HEK293 (cell line): ENCODE data around the gene SS18L1.

Experiments
- CTCF ChIA-PET: fragments of 350-600 bp; formaldehyde crosslinking; extraction: SDS; loops from one replicate; lab custom pipeline; 2021; ENCODE audit warnings: antibody characterized with exemption; lab: Yijun Ruan, JAX
- POLR2A ChIA-PET: fragments of 300-600 bp; formaldehyde crosslinking; extraction: SDS; loops from one replicate; lab custom pipeline; 2020; ENCODE audit warnings: antibody characterized with exemption, inconsistent platforms; lab: Yijun Ruan, JAX
- H3K27ac ChIP-seq: fragments of 200-500 bp; sonication (Bioruptor generic); 2 replicates; pipeline ENCODE4 v1.5.1; 2014; ENCODE audit warnings: low read depth, low read length, control low read depth, inconsistent platforms; ENCODE audit errors: extremely low read depth
- H3K36me3 ChIP-seq, 2 experiments: fragments of 200-500 bp in 1 of 2; sonication (Bioruptor generic) in 1 of 2; 1 replicate in 1 of 2; 2 replicates in 1 of 2; pipeline ENCODE4 v1.5.1; 2014 to 2017; ENCODE audit warnings: inconsistent platforms in 2 of 2, low read length in 2 of 2; ENCODE audit not compliant: control insufficient read depth in 2 of 2, insufficient read depth in 1 of 2
- H3K4me1 ChIP-seq: fragments of 200-500 bp; sonication (Bioruptor generic); 2 replicates; pipeline ENCODE4 v1.5.1; 2014; ENCODE audit warnings: mild to moderate bottlenecking, low read length, inconsistent platforms; ENCODE audit not compliant: control insufficient read depth, insufficient read depth
- H3K4me3 ChIP-seq: 2 replicates; pipeline ENCODE4 v1.5.1; 2011; ENCODE audit warnings: low read depth, mild to moderate bottlenecking, control low read depth, low read length, moderate library complexity
- H3K9me3 ChIP-seq: fragments of 200-500 bp; sonication (Bioruptor generic); 2 replicates; pipeline ENCODE4 v1.5.1; 2014; ENCODE audit warnings: low read depth, low read length, inconsistent platforms; ENCODE audit not compliant: control insufficient read depth, insufficient read depth
- GLIS1 ChIP-seq: fragments of 450-650 bp; formaldehyde crosslinking; IDR thresholded peaks from 2 replicates; pipeline ENCODE4 v1.5.1; 2016; ENCODE audit warnings: missing biosample characterization, missing genetic modification characterization
- KLF1 ChIP-seq: fragments of 450-650 bp; formaldehyde crosslinking; IDR thresholded peaks from 2 replicates; pipeline ENCODE4 v1.5.1; 2016; ENCODE audit warnings: missing biosample characterization, missing genetic modification characterization
- KLF8 ChIP-seq: fragments of 450-650 bp; formaldehyde crosslinking; IDR thresholded peaks from 2 replicates; pipeline ENCODE4 v1.5.1; 2016; ENCODE audit warnings: missing biosample characterization, missing genetic modification characterization
- KLF9 ChIP-seq: fragments of 450-650 bp; formaldehyde crosslinking; IDR thresholded peaks from 2 replicates; pipeline ENCODE4 v1.5.1; 2016; ENCODE audit warnings: missing biosample characterization, missing genetic modification characterization, low read depth
- MYNN ChIP-seq: fragments of 450-650 bp; formaldehyde crosslinking; IDR thresholded peaks from 2 replicates; pipeline ENCODE4 v1.5.1; 2016; ENCODE audit warnings: missing biosample characterization, missing genetic modification characterization, borderline replicate concordance
- SALL2 ChIP-seq: fragments of 450-650 bp; formaldehyde crosslinking; IDR thresholded peaks from 2 replicates; pipeline ENCODE4 v1.5.0; 2017; ENCODE audit warnings: missing biosample characterization, mild to moderate bottlenecking, missing genetic modification characterization, borderline replicate concordance
- SCRT2 ChIP-seq: fragments of 450-650 bp; formaldehyde crosslinking; IDR thresholded peaks from 2 replicates; pipeline ENCODE4 v1.5.1; 2016; ENCODE audit warnings: missing biosample characterization, missing genetic modification characterization
- SP2 ChIP-seq: fragments of 450-650 bp; formaldehyde crosslinking; IDR thresholded peaks from 2 replicates; pipeline ENCODE4 v1.5.1; 2016; ENCODE audit warnings: missing biosample characterization, missing genetic modification characterization
- SP3 ChIP-seq: fragments of 450-650 bp; formaldehyde crosslinking; IDR thresholded peaks from 2 replicates; pipeline ENCODE4 v1.5.1; 2016; ENCODE audit warnings: missing biosample characterization, missing genetic modification characterization
- WT1 ChIP-seq: fragments of 450-650 bp; formaldehyde crosslinking; IDR thresholded peaks from 2 replicates; pipeline ENCODE4 v1.5.1; 2016; ENCODE audit warnings: missing biosample characterization, missing genetic modification characterization
- ZBTB17 ChIP-seq: fragments of 450-650 bp; formaldehyde crosslinking; IDR thresholded peaks from 2 replicates; pipeline ENCODE4 v1.5.1; 2016; ENCODE audit warnings: missing biosample characterization, missing genetic modification characterization
- ZBTB20 ChIP-seq: fragments of 450-650 bp; formaldehyde crosslinking; IDR thresholded peaks from 2 replicates; pipeline ENCODE4 v1.5.1; 2016; ENCODE audit warnings: missing biosample characterization, missing genetic modification characterization
- ZNF114 ChIP-seq: fragments of 450-650 bp; formaldehyde crosslinking; IDR thresholded peaks from 2 replicates; pipeline ENCODE4 v1.5.0; 2017; ENCODE audit warnings: missing biosample characterization, missing genetic modification characterization
- ZNF169 ChIP-seq: fragments of 450-650 bp; formaldehyde crosslinking; IDR thresholded peaks from 2 replicates; pipeline ENCODE4 v1.5.1; 2016; ENCODE audit warnings: missing biosample characterization, missing genetic modification characterization
- ZNF175 ChIP-seq: fragments of 450-650 bp; formaldehyde crosslinking; IDR thresholded peaks from 2 replicates; pipeline ENCODE4 v1.5.1; 2016; ENCODE audit warnings: missing biosample characterization, missing genetic modification characterization
- ZNF239 ChIP-seq: fragments of 450-650 bp; formaldehyde crosslinking; IDR thresholded peaks from 2 replicates; pipeline ENCODE4 v1.5.1; 2016; ENCODE audit warnings: missing biosample characterization, missing genetic modification characterization
- ZNF24 ChIP-seq: fragments of 450-650 bp; formaldehyde crosslinking; IDR thresholded peaks from 2 replicates; pipeline ENCODE4 v1.5.1; 2016; ENCODE audit warnings: missing biosample characterization, missing genetic modification characterization
- ZNF248 ChIP-seq: fragments of 450-650 bp; formaldehyde crosslinking; IDR thresholded peaks from 2 replicates; pipeline ENCODE4 v1.5.1; 2017; ENCODE audit warnings: missing biosample characterization, missing genetic modification characterization
- ZNF302 ChIP-seq: fragments of 450-650 bp; formaldehyde crosslinking; IDR thresholded peaks from 2 replicates; pipeline ENCODE4 v1.5.1; 2016; ENCODE audit warnings: missing biosample characterization, missing genetic modification characterization, low read depth
- ZNF350 ChIP-seq: fragments of 450-650 bp; formaldehyde crosslinking; IDR thresholded peaks from 2 replicates; pipeline ENCODE4 v1.5.0; 2017; ENCODE audit warnings: missing biosample characterization, mild to moderate bottlenecking, missing genetic modification characterization
- ZNF354C ChIP-seq: fragments of 450-650 bp; formaldehyde crosslinking; IDR thresholded peaks from 2 replicates; pipeline ENCODE4 v1.5.1; 2016; ENCODE audit warnings: missing biosample characterization, missing genetic modification characterization, low read depth, borderline replicate concordance
- ZNF37A ChIP-seq: fragments of 450-650 bp; IDR thresholded peaks from 2 replicates; pipeline ENCODE4 v1.5.1; 2018; ENCODE audit warnings: missing biosample characterization, missing genetic modification characterization
- ZNF530 ChIP-seq: fragments of 450-650 bp; formaldehyde crosslinking; IDR thresholded peaks from 2 replicates; pipeline ENCODE4 v1.5.1; 2016; ENCODE audit warnings: low read depth, missing biosample characterization, missing genetic modification characterization
- ZNF701 ChIP-seq: fragments of 450-650 bp; formaldehyde crosslinking; IDR thresholded peaks from 2 replicates; pipeline ENCODE4 v1.5.1; 2016; ENCODE audit warnings: missing biosample characterization, missing genetic modification characterization
- TF ChIP-seq, protein P1 (sequence below): fragments of 450-650 bp; formaldehyde crosslinking; IDR thresholded peaks from 2 replicates; pipeline ENCODE4 v1.5.1; 2016; ENCODE audit warnings: missing biosample characterization, missing genetic modification characterization
- TF ChIP-seq, protein P2 (sequence below): fragments of 450-650 bp; formaldehyde crosslinking; IDR thresholded peaks from 2 replicates; pipeline ENCODE4 v1.5.1; 2016; ENCODE audit warnings: missing biosample characterization, missing genetic modification characterization
- TF ChIP-seq, protein P3 (sequence below): fragments of 450-650 bp; formaldehyde crosslinking; optimal IDR thresholded peaks from 2 replicates; pipeline ENCODE3; 2016; ENCODE audit warnings: missing biosample characterization, mild to moderate bottlenecking, missing genetic modification characterization

Gene SS18L1

DNA sequence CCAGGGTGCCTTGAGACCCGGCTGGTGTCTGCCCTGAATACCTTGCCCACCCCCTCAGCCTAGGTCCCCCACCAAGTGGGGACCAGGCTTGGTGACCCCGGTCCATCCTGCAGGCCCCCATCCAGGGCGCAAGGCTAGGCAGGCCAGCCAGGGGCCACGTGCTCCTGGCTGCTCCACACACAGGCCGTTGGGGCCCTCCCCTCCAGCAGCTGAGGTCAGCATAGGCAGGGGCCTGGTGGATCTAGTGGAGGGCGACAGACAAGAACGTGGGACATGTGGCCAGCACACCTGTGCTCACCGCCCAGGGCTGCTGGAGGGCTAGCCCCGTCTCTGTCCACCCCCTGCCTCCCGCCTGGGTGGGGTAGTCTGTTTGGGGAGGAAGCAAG lies 84.0 kb downstream of the SS18L1 start:
- Histone ChIP-seq H3K36me3 (no peaks in the 10 kb centered on the region), H3K4me1 (no peaks in the 10 kb centered on the region), H3K9me3 (no peaks in the 10 kb centered on the region), H3K27ac (no peak overlapping the region), H3K4me3 (no peak overlapping the region)
- TF ChIP-seq KLF9 (tag by site-specific recombination) (no peak), ZNF24 (tag by site-specific recombination) (no peak), ZNF175 (tag by site-specific recombination) (no peak), ZNF302 (tag by site-specific recombination) (no peak), ZNF701 (tag by site-specific recombination) (no peak), ZBTB17 (tag by site-specific recombination) (0 out of 2 replicates have a peak, but pooled peaks have one; percentile 17)
- CTCF ChIA-PET = no interaction called here
- POLR2A ChIA-PET = no interaction called here

DNA sequence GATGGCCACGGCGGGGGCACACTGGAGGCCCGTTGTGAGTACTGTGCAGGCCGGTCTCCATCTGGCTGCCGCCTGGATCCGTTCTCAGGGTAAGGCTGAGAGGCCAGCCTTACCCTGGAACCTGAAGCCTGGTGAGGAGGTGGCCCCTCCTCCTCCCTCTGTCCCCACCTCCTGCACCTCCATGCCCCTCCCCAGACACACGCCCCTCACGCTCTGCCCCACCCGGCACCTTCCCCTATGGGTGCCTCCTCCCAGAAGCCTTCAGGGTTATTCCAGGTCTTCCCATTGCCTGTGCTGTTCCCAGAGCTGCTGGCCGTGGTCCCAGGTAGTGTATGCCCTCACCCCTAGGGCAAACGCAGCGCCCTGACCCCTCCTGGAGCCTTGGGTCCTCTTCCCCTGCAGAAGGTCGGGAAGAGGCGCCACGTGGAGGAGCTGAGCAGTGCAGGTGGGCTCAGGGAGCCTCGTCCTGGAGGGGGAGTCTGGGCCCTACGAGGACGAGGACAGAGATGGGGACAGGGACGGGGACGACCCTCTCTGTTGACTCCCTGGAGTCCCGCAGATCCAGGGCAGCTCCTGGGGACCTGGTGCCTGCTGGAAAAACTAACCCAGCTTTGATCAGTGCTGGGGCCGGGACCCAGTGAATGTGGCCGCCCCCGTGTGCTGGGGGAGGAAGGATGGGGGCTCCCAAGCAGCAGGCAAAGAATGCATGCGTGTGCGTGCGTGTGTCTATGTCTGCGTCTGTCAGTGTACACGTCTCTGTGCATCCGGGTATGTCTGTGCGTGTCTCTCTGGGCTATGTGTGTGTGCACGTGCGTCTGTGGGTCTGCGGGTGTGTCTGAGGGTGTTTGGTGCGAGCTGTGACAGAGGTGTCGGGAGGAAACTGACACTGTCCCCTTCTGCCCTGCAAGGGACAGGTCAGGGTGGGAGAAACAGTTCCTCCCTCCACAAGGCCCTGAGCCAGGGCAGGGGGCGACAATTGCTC lies 84.7 kb downstream of the SS18L1 start:
- TF ChIP-seq, protein P1, sequence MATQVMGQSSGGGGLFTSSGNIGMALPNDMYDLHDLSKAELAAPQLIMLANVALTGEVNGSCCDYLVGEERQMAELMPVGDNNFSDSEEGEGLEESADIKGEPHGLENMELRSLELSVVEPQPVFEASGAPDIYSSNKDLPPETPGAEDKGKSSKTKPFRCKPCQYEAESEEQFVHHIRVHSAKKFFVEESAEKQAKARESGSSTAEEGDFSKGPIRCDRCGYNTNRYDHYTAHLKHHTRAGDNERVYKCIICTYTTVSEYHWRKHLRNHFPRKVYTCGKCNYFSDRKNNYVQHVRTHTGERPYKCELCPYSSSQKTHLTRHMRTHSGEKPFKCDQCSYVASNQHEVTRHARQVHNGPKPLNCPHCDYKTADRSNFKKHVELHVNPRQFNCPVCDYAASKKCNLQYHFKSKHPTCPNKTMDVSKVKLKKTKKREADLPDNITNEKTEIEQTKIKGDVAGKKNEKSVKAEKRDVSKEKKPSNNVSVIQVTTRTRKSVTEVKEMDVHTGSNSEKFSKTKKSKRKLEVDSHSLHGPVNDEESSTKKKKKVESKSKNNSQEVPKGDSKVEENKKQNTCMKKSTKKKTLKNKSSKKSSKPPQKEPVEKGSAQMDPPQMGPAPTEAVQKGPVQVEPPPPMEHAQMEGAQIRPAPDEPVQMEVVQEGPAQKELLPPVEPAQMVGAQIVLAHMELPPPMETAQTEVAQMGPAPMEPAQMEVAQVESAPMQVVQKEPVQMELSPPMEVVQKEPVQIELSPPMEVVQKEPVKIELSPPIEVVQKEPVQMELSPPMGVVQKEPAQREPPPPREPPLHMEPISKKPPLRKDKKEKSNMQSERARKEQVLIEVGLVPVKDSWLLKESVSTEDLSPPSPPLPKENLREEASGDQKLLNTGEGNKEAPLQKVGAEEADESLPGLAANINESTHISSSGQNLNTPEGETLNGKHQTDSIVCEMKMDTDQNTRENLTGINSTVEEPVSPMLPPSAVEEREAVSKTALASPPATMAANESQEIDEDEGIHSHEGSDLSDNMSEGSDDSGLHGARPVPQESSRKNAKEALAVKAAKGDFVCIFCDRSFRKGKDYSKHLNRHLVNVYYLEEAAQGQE (tag by site-specific recombination) = 0 out of 2 replicates have a peak, but pooled peaks have one; percentile 47
- TF ChIP-seq GLIS1 (tag by site-specific recombination) (no peak), ZBTB20 (tag by site-specific recombination) (no peak), ZNF530 (tag by site-specific recombination) (no peak), ZNF114 (no peak), KLF8 (tag by site-specific recombination) (no peak), MYNN (no peak), ZNF354C (tag by site-specific recombination) (no peak), ZNF248 (tag by site-specific recombination) (no peak), KLF9 (tag by site-specific recombination) (no peak), ZNF37A (no peak), ZNF350 (no peak), WT1 (tag by site-specific recombination) (0 out of 2 replicates have a peak, but pooled peaks have one; percentile 15), SALL2 (no peak), SCRT2 (no peak), SP2 (tag by site-specific recombination) (peak; percentile 54), ZNF239 (tag by site-specific recombination) (no peak), ZNF169 (no peak), SP3 (tag by site-specific recombination) (peak; percentile 79), KLF1 (peak; percentile 94), ZBTB17 (tag by site-specific recombination) (no peak)
- TF ChIP-seq, protein P2, sequence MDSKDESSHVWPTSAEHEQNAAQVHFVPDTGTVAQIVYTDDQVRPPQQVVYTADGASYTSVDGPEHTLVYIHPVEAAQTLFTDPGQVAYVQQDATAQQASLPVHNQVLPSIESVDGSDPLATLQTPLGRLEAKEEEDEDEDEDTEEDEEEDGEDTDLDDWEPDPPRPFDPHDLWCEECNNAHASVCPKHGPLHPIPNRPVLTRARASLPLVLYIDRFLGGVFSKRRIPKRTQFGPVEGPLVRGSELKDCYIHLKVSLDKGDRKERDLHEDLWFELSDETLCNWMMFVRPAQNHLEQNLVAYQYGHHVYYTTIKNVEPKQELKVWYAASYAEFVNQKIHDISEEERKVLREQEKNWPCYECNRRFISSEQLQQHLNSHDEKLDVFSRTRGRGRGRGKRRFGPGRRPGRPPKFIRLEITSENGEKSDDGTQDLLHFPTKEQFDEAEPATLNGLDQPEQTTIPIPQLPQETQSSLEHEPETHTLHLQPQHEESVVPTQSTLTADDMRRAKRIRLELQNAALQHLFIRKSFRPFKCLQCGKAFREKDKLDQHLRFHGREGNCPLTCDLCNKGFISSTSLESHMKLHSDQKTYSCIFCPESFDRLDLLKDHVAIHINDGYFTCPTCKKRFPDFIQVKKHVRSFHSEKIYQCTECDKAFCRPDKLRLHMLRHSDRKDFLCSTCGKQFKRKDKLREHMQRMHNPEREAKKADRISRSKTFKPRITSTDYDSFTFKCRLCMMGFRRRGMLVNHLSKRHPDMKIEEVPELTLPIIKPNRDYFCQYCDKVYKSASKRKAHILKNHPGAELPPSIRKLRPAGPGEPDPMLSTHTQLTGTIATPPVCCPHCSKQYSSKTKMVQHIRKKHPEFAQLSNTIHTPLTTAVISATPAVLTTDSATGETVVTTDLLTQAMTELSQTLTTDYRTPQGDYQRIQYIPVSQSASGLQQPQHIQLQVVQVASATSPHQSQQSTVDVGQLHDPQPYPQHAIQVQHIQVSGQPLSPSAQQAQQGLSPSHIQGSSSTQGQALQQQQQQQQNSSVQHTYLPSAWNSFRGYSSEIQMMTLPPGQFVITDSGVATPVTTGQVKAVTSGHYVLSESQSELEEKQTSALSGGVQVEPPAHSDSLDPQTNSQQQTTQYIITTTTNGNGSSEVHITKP = no peak
- TF ChIP-seq, protein P3, sequence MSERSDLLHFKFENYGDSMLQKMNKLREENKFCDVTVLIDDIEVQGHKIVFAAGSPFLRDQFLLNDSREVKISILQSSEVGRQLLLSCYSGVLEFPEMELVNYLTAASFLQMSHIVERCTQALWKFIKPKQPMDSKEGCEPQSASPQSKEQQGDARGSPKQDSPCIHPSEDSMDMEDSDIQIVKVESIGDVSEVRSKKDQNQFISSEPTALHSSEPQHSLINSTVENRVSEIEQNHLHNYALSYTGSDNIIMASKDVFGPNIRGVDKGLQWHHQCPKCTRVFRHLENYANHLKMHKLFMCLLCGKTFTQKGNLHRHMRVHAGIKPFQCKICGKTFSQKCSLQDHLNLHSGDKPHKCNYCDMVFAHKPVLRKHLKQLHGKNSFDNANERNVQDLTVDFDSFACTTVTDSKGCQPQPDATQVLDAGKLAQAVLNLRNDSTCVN (tag by site-specific recombination) = no peak
- TF ChIP-seq, all 188 proteins: peak for 5
- H3K4me3 ChIP-seq = no peak overlapping the region
- CTCF ChIA-PET = no interaction called here
- no peaks in the 10 kb centered on the region for H3K4me1 ChIP-seq
- H3K36me3 ChIP-seq = no peaks in the 10 kb centered on the region
- POLR2A ChIA-PET = no interaction called here
- no peak overlapping the region for H3K27ac ChIP-seq
- no peaks in the 10 kb centered on the region for H3K9me3 ChIP-seq
